NCI-H524 treated with DMSO at 0.1 percent for 48 hours (cell line): ENCODE results near the gene ZNF107.
"Not testable (repeated sequence)": the region's sequence is repeated elsewhere in the genome, so short reads cannot be mapped to it uniquely, and the experiment has no call there.

Source experiments
- DNase-seq: peaks from one replicate; lab custom pipeline; 2025; lab: John Stamatoyannopoulos, UW

Gene ZNF107

GRCh38 chr7:64651203-64651602 is 14.7 kb upstream of the ZNF107 start:
- DNase-seq: no peak

- DNase-seq: no peak
Measured at GRCh38 chr7:64651632-64652165, 14.2 kb upstream of the ZNF107 start.

GRCh38 chr7:64653721-64654401 is 12.1 kb upstream of the ZNF107 start:
- DNase-seq: no peak

GRCh38 chr7:64654796-64655548 is 11.0 kb upstream of the ZNF107 start:
- DNase-seq: no peak

- DNase-seq: no peak
Measured at GRCh38 chr7:64655811-64656210, 10.1 kb upstream of the ZNF107 start.

GRCh38 chr7:64656489-64656888 is 9.4 kb upstream of the ZNF107 start:
- no peak for DNase-seq

- not testable (repeated sequence) for DNase-seq
Measured at GRCh38 chr7:64662091-64662490, 3.8 kb upstream of the ZNF107 start.

GRCh38 chr7:64666663-64667050 is 724 bp downstream of the ZNF107 start:
- no peak for DNase-seq

GRCh38 chr7:64667311-64667710 is 1.4 kb downstream of the ZNF107 start:
- no peak for DNase-seq

GRCh38 chr7:64672414-64672813 is 6.5 kb downstream of the ZNF107 start:
- DNase-seq: no peak

GRCh38 chr7:64685091-64685490 is 19.2 kb downstream of the ZNF107 start:
- no peak for DNase-seq

GRCh38 chr7:64685741-64686140 is 19.8 kb downstream of the ZNF107 start:
- no peak for DNase-seq

- no peak for DNase-seq
Measured at GRCh38 chr7:64686493-64687184, 20.7 kb downstream of the ZNF107 start.

GRCh38 chr7:64687249-64687648 is 21.3 kb downstream of the ZNF107 start:
- no peak for DNase-seq

GRCh38 chr7:64688988-64689387 is 23.1 kb downstream of the ZNF107 start:
- DNase-seq: no peak

GRCh38 chr7:64691831-64692230 is 25.9 kb downstream of the ZNF107 start:
- DNase-seq: no peak

GRCh38 chr7:64697863-64698262 is 31.9 kb downstream of the ZNF107 start:
- DNase-seq: not testable (repeated sequence)

- DNase-seq: no peak
Measured at GRCh38 chr7:64706625-64707292, 40.8 kb downstream of the ZNF107 start.

GRCh38 chr7:64717896-64718295 is 52.0 kb downstream of the ZNF107 start:
- DNase-seq: not testable (repeated sequence)

GRCh38 chr7:64729089-64729848 is 63.3 kb downstream of the ZNF107 start:
- DNase-seq: no peak

GRCh38 chr7:64733550-64734240 is 67.8 kb downstream of the ZNF107 start:
- DNase-seq: no peak
